GM19438 (cell line): Measurements from ENCODE around the gene SYNGR2.
"Not testable (repeated sequence)": the region's sequence is repeated elsewhere in the genome, so short reads cannot be mapped to it uniquely, and the experiment has no call there.

ENCODE experiments used
- ATAC-seq: cut with Tn5 transposase; IDR thresholded peaks from one replicate; pipeline ENCODE4 v1.9.1; 2021; ENCODE audit warnings: low read depth; ENCODE audit not compliant: unreplicated experiment

SYNGR2 gene

DNA sequence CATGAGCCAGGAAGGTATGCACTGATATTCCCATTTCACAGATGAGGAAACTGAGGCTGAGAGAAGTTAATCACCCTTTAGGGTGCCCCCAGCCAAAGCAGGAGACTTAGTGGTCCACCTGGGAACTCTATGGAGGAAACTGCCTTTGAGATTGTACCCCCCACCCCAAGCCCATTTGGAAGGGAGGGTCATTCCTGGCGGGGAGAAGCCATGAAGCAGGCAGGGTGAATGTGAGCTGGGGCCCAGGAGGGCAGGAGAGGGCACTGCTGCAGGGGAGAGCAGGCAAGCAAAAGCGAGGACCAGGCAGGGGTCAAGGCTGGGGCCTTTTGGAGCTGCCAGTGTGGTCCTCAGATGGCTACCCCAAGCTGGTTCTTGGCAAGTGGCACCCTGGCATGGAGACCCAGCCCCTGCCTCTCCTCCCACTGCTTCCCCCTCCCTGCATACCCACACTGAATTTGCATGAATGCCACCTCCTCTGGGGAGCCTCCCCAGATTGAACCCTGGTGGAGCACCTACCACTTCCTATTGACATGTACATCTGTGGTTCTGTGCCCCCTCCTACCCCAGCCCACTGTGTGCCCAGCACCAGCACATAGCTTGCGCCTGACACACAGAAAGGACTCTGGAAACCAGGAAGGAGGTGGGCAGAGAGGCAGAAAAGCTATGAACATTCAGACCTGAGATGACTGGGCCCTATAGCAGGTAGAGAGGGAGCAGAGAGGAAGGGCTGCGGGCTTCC, 38.9 kb upstream of the SYNGR2 start:
- no peak for ATAC-seq

DNA sequence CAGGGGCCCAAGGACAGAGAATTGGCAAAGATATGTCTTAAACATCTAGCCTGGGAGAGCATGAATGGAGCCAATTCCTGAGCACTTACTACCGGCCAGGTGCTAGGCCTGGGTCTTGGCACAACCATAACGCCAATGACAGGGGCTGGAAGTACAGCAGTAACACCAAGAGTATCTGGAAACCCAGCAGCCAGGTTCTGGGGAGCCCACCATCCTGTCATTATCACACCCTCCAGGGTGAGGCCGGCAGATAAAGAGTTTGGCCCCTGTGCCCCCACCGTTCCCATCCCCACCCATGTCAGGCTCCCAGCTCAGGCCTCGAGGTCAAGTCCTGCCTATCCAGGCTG, 38.3 kb upstream of the SYNGR2 start:
- no peak for ATAC-seq

DNA sequence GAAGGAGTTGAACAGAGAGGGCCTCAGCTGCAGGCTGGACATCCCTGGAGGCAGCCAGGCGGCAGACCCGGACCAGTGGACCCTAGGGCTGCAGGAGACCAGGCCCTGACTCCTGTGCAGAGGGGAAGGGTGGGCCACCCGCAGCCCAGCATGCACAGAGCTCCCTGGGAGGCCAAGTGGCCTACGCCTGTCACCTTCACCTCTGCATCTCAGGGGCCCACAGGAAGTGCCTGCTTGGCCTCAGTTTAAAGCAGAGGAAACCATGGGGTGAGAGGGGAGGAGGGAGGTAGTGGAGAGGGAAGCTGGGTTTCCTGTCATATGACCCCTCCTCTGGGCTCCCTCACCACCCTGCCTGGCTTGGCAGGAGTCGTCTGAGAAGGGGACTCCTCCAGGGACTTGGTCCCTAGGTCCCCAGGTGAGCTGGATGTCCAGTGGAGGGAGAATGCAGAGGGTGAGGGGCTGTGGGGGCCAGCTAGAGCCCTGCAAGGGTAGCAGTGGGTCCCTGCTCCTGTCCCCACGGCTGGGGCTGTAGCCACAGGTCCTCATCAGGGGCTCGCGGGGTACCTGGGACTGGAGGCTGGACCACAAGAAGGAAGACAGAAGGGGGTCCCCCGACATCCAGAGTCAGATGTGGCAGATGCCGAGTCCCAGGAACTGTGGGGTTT, 37.8 kb upstream of the SYNGR2 start, which contains the start of gene TMC8:
Gene TMC8 (plus strand): TSS at position 335 of the 665 bp plus-strand sequence. CDS start 818 bp downstream, outside the sequence.
- ATAC-seq = peak; percentile 29

DNA sequence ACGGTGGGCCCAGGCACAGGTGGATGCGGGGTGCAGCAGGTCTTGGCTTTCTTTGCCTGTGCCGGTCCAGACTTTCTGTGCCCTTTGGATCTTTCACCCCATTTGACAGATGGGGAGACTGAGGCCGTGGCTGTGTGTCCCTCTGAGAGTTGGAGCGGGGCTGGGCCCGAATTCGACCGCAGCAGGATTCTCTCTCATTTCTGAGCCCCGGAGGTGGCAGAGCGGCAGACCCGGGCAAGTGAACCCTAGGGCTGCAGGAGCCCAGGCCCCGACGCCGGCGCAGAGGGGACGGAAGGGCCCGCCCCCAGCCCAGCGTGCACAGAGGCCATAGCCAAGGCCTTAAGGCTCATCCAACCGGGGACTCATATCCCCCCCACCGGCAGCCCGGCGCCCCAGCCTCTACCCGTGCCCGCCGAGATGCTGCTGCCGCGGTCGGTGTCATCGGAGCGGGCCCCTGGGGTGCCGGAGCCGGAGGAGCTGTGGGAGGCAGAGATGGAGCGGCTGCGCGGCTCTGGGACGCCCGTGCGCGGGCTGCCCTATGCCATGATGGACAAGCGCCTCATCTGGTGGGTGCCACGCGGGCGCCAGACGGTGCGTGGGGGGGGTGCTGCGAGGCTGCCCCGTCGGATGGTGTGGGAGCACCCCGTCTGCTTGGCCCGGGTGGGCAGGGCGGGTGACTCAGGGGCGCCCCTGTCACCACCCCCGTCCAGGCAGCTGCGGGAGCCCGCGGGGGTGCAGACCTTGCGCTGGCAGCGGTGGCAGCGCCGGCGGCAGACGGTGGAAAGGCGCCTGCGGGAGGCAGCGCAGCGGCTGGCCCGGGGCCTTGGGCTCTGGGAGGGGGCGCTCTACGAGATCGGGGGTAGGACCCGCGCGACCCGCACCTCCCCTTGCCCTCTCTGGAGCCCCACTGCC, 37.0 kb upstream of the SYNGR2 start:
- ATAC-seq = no peak

DNA sequence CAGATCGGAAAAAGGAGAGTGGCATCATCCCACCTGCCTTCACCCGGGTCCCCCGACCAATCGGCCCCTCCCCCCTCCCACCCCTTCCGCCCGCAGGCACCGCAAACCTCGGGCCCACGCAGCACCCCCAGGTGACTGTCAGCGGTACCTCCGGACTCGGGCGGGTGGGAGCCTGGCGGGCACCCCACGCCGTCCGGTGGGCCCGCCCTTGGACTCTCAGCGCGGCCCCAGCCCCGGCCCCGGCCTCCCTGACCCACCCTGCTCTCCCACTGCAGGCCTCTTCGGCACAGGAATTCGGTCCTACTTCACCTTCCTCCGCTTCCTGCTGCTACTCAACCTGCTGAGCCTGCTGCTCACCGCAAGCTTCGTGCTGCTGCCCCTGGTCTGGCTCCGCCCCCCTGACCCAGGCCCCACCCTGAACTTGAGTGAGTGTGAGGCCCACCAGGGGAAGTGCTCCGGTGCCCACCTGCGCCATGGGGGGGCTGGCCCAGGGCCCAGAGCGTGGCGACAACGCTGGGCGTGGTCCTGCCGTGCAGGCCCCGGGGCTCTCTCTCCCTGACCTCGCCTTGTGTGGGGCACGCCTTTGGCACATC, 36.2 kb upstream of the SYNGR2 start:
- ATAC-seq = no peak

DNA sequence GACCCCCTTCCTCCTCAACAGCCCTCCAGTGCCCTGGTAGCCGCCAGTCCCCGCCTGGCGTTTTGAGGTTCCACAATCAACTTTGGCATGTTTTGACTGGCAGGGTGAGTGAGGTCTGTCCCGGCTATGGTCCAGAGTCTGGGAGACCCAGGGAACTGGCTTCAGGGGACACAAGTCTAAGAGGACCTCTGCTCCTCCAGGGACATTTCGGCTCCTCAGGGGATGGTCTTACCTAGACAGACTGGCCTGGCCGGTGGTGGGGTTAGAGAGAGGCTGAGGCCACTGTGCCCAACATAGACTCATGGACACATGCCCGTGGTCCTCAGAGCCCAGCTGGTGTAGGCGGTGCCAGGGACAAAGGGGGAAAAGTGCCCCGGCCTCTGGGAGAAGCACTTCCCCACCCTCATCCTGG, 35.6 kb upstream of the SYNGR2 start:
- ATAC-seq = no peak

DNA sequence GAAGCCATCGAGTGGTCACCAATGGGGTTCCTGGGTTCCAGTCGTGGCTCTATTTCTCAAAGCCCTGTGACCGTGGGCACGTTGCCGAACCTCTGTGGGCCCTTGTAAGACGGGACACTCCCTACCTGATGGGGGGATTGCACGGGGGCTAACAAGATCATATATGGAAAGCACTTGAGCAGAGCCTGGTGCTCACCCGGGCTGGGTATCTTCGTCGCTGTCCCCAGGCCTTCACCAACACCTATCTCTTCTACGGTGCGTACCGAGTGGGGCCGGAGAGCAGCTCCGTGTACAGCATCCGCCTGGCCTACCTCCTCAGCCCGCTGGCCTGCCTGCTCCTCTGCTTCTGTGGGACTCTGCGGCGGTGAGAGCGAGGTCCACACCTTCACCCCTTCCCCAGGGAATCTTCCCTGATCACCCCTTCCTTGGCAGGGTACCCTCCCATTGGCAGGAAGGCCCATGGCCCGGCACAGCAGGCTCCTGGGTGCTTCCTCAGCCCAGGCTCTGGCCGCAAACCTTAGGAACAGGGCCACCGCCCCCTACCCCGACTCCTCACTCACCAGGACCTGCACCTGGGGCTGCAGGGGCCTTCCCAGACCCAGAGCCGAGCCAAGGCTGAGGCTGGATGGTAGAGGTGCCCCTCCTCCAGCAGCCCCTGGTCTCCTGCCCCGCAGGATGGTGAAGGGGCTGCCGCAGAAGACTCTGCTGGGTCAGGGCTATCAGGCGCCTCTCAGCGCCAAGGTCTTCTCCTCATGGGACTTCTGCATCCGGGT, 35.0 kb upstream of the SYNGR2 start:
- no peak for ATAC-seq

DNA sequence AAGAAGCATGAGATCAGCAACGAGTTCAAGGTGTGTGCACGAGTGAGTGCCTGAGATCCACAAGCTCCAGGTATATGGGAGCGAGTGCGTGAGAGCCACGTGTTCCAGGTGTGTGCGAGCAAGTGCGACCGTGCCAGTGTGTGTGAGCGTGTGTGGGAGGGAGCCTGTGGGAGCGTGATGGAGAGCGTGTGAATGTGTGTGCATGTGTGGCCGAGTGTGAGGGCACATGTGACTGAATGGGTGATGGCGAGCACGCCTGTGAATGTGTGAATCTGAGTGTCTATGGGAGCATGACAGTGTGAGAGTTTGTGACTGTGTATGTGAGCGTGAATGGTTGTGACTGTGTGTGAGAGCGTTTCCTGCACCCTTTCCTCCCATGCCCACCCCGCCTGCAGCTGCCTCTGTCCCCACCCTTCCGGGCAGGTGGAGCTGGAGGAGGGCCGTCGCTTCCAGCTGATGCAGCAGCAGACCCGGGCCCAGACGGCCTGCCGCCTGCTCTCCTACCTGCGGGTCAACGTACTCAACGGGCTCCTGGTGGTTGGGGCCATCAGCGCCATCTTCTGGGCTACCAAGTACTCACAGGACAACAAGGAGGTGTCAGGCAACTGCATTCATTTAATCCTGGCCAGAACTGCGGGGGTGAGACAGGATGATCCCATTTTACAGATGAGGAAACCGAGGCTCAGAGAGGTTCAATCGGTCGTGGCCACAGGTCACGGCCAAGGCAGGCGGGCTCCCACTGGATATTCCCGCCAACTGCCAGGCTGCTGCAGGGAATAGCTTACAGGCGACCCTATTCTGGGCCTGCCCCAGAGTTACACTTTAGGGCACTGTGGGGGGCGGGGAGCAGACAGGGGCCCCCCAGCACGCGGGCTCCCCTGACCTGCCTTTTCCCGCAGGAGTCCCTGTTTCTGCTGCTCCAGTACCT, 34.1 kb upstream of the SYNGR2 start:
- ATAC-seq = no peak

DNA sequence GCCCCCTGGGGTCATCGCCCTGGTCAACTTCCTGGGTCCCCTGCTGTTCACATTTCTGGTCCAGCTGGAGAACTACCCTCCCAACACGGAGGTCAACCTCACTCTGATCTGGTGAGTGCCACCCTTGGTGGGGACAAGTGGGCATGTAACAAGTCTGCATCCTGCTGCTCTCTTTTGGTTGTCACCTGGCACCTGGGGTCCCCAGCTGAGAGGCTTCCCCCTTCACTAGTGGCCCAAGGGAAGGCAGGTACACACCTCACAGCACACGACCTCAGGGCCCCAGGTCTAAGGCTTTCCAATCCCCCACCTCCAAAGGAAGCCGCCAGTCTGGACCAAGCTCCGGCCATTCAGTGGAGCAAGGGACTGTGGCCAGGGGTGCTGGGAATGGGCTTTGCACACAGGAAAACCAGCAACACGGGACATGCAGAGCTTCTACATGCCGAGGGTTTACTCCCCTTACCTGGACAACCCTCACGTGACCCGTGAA, 33.4 kb upstream of the SYNGR2 start:
- ATAC-seq = no peak

DNA sequence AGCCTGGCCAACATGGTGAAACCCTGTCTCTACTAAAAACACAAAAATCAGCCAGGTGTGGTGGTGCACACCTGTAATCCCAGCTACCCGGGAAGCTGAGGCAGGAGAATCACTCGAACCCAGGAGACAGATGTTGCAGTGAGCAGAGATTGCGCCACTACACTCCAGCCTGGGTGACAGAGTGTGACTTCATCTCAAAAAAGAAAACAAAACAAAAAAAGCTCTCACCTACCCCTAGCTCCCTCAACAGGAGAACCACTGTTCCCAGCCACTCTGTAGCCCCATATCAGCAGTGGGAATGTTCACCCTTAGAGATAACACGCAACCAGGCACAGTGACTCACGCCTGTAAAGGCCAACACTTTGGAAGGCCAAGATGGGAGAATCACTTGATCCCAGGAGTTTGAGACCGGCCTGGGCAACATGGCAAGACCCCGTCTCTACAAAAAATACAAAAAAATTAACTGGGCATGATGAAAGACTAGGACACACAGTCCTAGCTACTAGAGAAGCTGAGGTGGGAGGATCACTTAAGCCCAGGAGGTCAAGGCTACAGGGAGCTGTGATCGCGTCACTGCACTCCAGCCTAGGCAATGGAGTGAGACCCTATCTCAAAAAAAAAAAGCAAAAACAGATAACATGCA, 32.4 kb upstream of the SYNGR2 start:
- ATAC-seq = no peak

DNA sequence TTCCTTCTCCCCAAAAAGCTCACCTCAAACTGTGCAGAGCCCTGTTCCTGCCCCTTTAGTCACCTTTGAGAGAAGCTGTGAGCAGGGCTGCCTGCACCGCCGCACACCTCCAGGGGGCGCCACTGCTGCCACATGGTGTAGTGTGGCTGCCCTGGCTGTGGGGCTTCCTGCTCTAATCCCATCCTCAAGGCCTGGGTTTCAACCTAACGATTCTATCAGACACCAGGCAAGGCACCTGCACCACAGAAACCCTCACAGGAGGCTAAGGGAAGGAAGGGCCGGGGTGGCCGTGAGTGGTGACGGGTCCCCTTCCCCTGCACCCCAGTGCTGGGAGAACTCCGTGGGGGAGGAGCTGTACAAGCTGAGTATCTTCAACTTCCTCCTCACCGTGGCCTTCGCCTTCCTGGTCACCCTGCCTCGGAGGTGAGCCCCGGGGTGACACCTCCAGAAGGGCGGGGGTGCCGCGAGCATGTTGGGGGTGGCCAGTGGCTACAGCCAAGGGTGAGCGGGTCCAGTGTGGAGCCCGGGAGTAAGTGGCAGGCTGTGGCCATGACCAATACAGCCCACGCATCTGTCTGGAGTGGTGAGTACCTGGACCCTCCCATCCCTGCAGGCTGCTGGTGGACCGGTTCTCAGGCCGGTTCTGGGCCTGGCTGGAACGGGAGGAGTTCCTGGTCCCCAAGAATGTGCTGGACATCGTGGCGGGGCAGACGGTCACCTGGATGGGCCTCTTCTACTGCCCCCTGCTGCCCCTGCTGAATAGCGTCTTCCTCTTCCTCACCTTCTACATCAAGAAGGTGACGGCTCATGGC, 30.8 kb upstream of the SYNGR2 start:
- ATAC-seq = no peak

DNA sequence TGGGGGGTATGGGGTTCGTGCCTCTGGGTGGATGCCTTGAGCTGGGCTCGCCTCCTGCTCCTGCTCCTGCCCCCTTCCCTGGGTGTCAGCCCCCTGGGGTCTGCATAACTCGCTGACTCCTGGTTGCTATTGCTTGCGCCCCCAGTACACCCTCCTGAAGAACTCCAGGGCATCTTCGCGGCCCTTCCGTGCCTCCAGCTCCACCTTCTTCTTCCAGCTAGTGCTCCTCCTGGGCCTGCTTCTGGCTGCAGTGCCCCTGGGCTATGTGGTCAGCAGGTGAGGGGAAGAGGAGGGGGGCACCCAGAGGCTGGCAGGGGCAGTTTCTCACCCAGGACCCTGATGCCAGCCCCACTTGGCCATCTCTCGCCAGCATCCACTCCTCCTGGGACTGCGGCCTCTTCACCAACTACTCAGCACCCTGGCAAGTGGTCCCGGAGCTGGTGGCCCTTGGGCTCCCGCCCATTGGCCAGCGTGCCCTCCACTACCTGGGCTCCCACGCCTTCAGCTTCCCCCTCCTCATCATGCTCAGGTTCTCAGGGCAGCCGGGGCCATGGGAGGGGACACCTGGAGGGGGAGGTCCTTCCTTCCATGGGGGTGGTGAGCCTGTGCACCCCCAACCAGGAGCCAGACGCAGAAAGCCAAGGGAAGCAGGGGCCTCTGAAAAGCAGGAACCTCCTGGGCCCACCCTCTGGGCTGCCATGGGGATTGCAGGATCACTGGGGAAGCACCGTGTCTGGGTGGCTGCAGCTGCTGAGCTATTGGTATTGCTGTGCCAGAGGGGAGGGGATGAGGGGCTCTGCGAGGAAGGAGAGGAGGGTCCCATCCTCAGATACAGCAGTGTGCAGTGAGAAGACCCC, 29.9 kb upstream of the SYNGR2 start:
- no peak for ATAC-seq

DNA sequence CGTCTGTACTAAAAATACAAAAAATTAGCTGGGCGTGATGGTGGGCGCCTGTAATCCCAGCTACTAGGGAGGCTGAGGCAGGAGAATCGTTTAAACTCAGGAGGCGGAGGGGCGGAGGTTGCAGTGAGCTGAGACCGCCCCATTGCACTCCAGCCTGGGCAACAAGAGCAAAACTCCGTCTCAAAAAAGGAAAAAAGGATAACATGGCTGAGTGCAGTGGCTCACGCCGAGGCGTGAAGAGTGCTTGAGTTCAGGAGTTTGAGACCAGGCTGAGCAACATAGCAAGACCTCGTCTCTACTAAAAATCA, 28.6 kb upstream of the SYNGR2 start:
- ATAC-seq = not testable (repeated sequence)

DNA sequence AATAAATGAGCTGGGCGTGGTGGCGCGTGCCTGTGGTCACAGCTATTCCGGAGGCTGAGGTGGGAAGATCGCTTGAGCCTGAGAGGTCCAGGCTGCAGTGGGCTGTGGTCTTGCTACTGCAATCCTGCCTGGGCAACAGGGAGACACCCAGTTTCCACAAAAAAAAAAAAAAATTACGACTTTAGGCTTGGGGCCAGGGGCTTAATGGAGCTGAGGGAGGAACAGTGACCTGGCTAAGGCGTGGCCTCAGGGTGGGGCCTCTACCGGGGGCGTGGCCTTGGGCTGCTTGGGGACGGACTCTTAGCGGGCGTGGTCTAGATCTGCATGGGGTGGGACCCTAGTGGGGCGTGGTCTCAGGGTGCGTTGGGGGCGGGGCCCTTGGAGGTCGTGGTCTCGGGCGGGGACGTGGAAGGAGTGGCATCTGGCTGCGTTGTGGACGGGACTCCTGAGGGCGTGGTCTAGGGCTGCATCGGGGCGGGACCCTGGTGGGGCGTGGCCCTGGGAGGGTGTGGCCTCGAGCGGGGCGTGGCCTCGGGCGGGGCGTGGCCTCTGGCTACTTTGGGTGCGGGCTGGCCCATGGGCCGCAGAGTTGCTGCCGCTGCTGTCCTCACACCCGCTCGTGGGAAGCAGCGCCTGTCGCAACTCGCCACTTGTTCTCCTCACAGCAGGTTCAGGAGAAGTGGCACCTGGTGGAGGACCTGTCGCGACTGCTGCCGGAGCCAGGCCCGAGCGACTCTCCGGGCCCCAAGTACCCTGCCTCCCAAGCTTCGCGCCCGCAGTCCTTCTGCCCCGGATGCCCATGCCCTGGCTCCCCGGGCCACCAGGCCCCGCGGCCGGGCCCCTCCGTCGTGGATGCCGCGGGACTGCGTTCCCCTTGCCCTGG, 28.0 kb upstream of the SYNGR2 start:
- ATAC-seq = peak; percentile 66

DNA sequence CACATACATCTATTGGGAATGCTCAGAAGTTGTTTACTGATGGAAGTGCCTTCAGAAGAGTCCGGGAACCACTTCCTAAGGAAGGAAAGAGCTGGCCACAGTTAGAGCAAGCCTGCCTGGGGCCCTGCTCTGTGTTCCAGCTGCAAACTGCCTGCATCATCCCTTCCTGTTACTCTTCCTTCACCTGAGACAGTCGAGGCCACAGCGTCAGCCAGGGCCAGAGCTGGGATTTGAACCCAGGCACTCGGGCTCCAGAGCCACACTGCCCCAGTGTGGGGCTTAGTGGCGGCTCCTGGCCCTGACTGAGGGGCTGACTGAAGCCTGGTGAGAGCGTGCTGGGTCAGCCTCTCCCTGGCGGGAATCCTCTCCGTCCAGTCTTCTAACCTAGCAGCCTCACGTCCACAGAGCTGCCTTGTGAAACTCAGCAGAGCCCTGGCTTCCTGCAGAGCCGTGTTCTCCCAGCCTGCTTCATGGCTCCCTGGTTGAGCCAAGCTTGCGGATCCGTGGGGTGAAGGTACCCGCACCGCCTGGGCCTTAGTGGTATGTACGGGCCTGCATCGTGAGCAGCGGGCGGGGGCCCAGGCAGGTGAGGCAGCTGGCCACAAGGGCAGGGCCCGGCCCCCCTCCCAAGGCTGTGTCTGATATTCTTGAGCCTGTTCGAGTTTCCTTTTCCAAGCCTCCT, 26.8 kb upstream of the SYNGR2 start:
- no peak for ATAC-seq
